Mesendoderm (in vitro differentiated cells): ENCODE results near the gene ABO.
"Not testable (repeated sequence)": the region's sequence is repeated elsewhere in the genome, so short reads cannot be mapped to it uniquely, and the experiment has no call there.

Experiments
- DNase-seq: peaks from one replicate; pipeline ENCODE4 v3.0.0; 2013
- H2AK5ac ChIP-seq: 2 replicates; pipeline ENCODE4 v1.6.1; 2013; ENCODE audit warnings: low read length, inconsistent platforms
- H2BK120ac ChIP-seq: 2 replicates; pipeline ENCODE4 v1.6.1; 2013; ENCODE audit warnings: low read depth, mild to moderate bottlenecking, low read length, moderate library complexity, mixed read lengths
- H2BK15ac ChIP-seq: replicated peaks from 2 replicates; pipeline ENCODE4 v1.6.1; 2013; ENCODE audit warnings: low read depth, mild to moderate bottlenecking, moderate library complexity
- H2BK5ac ChIP-seq: 2 replicates; pipeline ENCODE4 v1.6.1; 2013; ENCODE audit warnings: low read length, inconsistent platforms
- H3K18ac ChIP-seq: 2 replicates; pipeline ENCODE4 v1.6.1; 2013; ENCODE audit warnings: mild to moderate bottlenecking, low read length, mixed read lengths
- H3K23ac ChIP-seq: one replicate; pipeline ENCODE4 v1.6.1; 2013; ENCODE audit warnings: low read length
- H3K27ac ChIP-seq: 2 replicates; pipeline ENCODE4 v1.5.1; 2013; ENCODE audit warnings: low read depth, mild to moderate bottlenecking, inconsistent platforms, low read length, moderate library complexity
- H3K27me3 ChIP-seq: 2 replicates; pipeline ENCODE4 v1.6.1; 2013; ENCODE audit warnings: low read length, control low read depth, mild to moderate bottlenecking, inconsistent platforms; ENCODE audit not compliant: insufficient read depth, poor library complexity
- H3K36me3 ChIP-seq: 2 replicates; pipeline ENCODE4 v1.6.1; 2013; ENCODE audit warnings: low read length, inconsistent platforms; ENCODE audit not compliant: control insufficient read depth, insufficient read depth
- H3K4ac ChIP-seq: one replicate; pipeline ENCODE4 v1.6.1; 2013; ENCODE audit warnings: low read depth, mild to moderate bottlenecking, low read length, moderate library complexity
- H3K4me1 ChIP-seq: 2 replicates; pipeline ENCODE4 v1.6.1; 2013; ENCODE audit warnings: low read depth, low read length, inconsistent platforms; ENCODE audit not compliant: control insufficient read depth
- H3K4me2 ChIP-seq: 2 replicates; pipeline ENCODE4 v1.6.1; 2013; ENCODE audit warnings: low read length
- H3K4me3 ChIP-seq: 2 replicates; pipeline ENCODE4 v1.5.1; 2013; ENCODE audit warnings: mild to moderate bottlenecking, low read length
- H3K56ac ChIP-seq: one replicate; pipeline ENCODE4 v1.6.1; 2013; ENCODE audit warnings: low read length
- H3K79me1 ChIP-seq: 2 replicates; pipeline ENCODE4 v1.6.1; 2013; ENCODE audit warnings: low read length, inconsistent platforms
- H3K79me2 ChIP-seq: 2 replicates; pipeline ENCODE4 v1.6.1; 2013; ENCODE audit warnings: mild to moderate bottlenecking, low read length; ENCODE audit not compliant: control insufficient read depth, insufficient read depth
- H3K9ac ChIP-seq: 2 replicates; pipeline ENCODE4 v1.6.1; 2013; ENCODE audit warnings: low read length, inconsistent platforms
- H4K5ac ChIP-seq: one replicate; pipeline ENCODE4 v1.6.1; 2013; ENCODE audit warnings: low read length
- H4K8ac ChIP-seq: one replicate; pipeline ENCODE4 v1.6.1; 2013; ENCODE audit warnings: low read depth, mild to moderate bottlenecking, control low read depth, low read length, moderate library complexity
- WGBS: extraction: QIAGEN DNeasy Blood & Tissue Kit; methylation state at CpG from one replicate; pipeline ENCODE4 v1.1.7; 2013; ENCODE audit warnings: low lambda C conversion rate, missing lambda C conversion rate; ENCODE audit not compliant: insufficient coverage; ENCODE audit errors: extremely low coverage; 5-methylcytosine and 5-hydroxymethylcytosine counted together

Gene ABO

GRCh38 chr9:133238272-133238850 lies 36.6 kb downstream of the ABO start:
- Histone ChIP-seq H3K56ac (peak overlapping the region; percentile 80), H3K79me1 (no peaks in the 10 kb centered on the region), H2BK15ac (no peak overlapping the region), H3K4me1 (no peaks in the 10 kb centered on the region), H3K36me3 (no peaks in the 10 kb centered on the region), H2BK120ac (no peak overlapping the region), H3K79me2 (no peaks in the 10 kb centered on the region), H3K23ac (no peak overlapping the region), H4K5ac (no peak overlapping the region), H3K4ac (no peak overlapping the region), H3K18ac (no peak overlapping the region), H4K8ac (peak overlapping the region; percentile 82), H3K4me2 (peak overlapping the region; percentile 77), H2AK5ac (no peak overlapping the region), H3K9ac (peak overlapping the region; percentile 62), H2BK5ac (no peak overlapping the region), H3K27ac (no peak overlapping the region), H3K4me3 (peak overlapping the region; percentile 28), H3K27me3 (no peaks in the 10 kb centered on the region)
- peak; percentile 96 for DNase-seq
- no CpG with 5 or more reads among the region's 25 CpGs for WGBS

GRCh38 chr9:133237035-133237731 lies 37.8 kb downstream of the ABO start:
- Histone ChIP-seq H3K9ac (no peak overlapping the region), H4K5ac (no peak overlapping the region), H3K79me1 (no peaks in the 10 kb centered on the region), H2AK5ac (no peak overlapping the region), H3K18ac (no peak overlapping the region), H2BK120ac (no peak overlapping the region), H2BK15ac (no peak overlapping the region), H3K4me2 (no peak overlapping the region), H3K27me3 (no peaks in the 10 kb centered on the region), H3K23ac (no peak overlapping the region), H3K4ac (no peak overlapping the region), H3K4me3 (no peak overlapping the region), H3K79me2 (no peaks in the 10 kb centered on the region), H3K27ac (no peak overlapping the region), H3K4me1 (no peaks in the 10 kb centered on the region), H2BK5ac (no peak overlapping the region), H4K8ac (no peak overlapping the region), H3K56ac (no peak overlapping the region), H3K36me3 (no peaks in the 10 kb centered on the region)
- DNase-seq = peak; percentile 22
- no CpG with 5 or more reads among the region's 17 CpGs for WGBS

- H2BK15ac ChIP-seq, H3K18ac ChIP-seq, H4K5ac ChIP-seq, H3K4me1 ChIP-seq, H3K27ac ChIP-seq, H3K9ac ChIP-seq, H3K79me1 ChIP-seq, H2AK5ac ChIP-seq, DNase-seq, H3K4me2 ChIP-seq, H3K4ac ChIP-seq, H3K23ac ChIP-seq, H3K4me3 ChIP-seq, H4K8ac ChIP-seq, H3K79me2 ChIP-seq, H3K36me3 ChIP-seq, H3K27me3 ChIP-seq, H2BK120ac ChIP-seq, H2BK5ac ChIP-seq: not testable (repeated sequence)
- WGBS = no CpG with 5 or more reads among the region's 19 CpGs
- peak overlapping the region; percentile 49 for H3K56ac ChIP-seq
These were observed 38.5 kb downstream of the ABO start for GRCh38 chr9:133236291-133237034.

DNA sequence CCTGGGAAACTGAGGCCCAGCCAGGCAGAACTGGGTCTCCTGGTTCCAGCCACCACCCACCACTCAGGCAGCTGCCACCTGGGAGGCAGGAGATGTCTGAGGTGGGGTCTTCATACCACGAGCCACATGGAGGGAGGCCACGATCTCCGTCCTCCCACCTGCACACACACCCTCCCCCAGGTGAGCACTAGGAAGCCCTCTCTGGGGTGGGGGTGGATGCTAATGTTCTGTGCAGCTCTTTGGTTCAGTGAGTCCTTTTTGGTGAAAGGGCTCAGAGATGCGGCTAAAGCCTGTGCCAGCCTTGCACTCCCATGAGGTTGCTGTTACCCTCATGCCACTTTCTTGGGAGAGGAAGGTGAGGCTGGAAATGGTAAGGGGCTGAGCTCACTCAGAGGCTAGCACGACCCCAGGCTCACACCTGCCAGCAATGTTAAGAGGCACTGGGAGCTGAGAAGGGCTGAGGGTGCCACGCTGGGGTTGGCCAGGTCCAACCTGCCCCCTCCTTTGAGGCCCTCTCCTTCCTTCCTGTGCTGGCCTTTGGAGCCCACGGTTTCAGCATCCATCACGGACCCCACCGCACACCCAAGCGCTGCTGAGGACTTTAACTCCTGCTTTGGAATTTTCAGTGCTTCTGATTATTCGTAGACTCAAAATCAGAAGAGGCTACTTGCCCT lies 39.3 kb downstream of the ABO start:
- WGBS = no CpG with 5 or more reads among the region's 11 CpGs
- no peak overlapping the region for H2BK120ac ChIP-seq
- no peaks in the 10 kb centered on the region for H3K27me3 ChIP-seq
- H2BK15ac ChIP-seq = no peak overlapping the region
- no peak overlapping the region for H3K9ac ChIP-seq
- H4K5ac ChIP-seq = no peak overlapping the region
- H3K79me1 ChIP-seq = no peaks in the 10 kb centered on the region
- H3K4me1 ChIP-seq = no peaks in the 10 kb centered on the region
- H3K56ac ChIP-seq = no peak overlapping the region
- DNase-seq = no peak
- no peak overlapping the region for H4K8ac ChIP-seq
- no peak overlapping the region for H3K4me3 ChIP-seq
- H3K4me2 ChIP-seq = no peak overlapping the region
- no peaks in the 10 kb centered on the region for H3K79me2 ChIP-seq
- no peak overlapping the region for H3K18ac ChIP-seq
- H2AK5ac ChIP-seq = no peak overlapping the region
- no peak overlapping the region for H3K4ac ChIP-seq
- no peak overlapping the region for H3K23ac ChIP-seq
- no peak overlapping the region for H2BK5ac ChIP-seq
- H3K36me3 ChIP-seq = no peaks in the 10 kb centered on the region
- no peak overlapping the region for H3K27ac ChIP-seq

DNA sequence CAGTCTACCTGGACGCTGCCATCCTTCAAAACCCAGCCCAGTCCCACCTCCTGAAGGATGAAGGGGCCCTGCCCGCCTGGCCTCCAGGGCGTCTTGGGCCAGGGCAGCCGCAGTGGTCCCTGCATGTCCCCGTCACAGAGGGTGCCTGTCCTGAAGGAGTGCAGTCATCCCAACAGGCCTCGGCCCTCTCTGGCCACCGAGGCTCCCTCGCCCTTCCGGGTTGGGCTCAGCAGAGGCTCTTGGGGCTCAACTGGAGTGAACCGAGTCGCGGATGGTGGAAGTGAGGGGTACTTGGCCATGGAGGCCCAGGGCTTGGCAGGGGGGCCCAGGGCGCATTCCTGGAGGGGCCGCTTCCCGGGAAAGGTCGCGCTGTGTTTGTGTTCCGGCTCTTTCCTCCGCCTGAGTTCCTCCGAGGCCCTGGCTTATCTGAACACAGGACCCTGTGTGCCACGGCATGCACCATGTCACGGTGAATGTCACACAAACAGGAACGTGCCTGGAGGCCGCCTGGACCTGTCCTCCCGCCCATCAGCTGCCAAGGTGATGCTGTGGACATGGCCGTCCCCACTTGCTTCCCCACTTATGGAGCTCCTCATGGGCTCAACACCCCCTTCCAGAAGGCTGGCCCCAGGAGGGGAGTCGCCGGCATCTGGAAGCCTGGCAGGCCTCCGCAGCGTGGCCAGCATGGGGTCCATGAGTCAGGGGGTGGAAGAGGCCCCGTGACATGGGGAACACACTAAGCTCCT lies 40.3 kb downstream of the ABO start:
- Histone ChIP-seq H2BK120ac (no peak overlapping the region), H3K27ac (no peak overlapping the region), H3K9ac (no peak overlapping the region), H3K4ac (no peak overlapping the region), H3K4me3 (no peak overlapping the region), H3K36me3 (no peaks in the 10 kb centered on the region), H3K79me2 (no peaks in the 10 kb centered on the region), H3K4me2 (no peak overlapping the region), H3K79me1 (no peaks in the 10 kb centered on the region), H3K4me1 (no peaks in the 10 kb centered on the region), H2BK5ac (no peak overlapping the region), H2BK15ac (no peak overlapping the region), H3K56ac (no peak overlapping the region), H4K8ac (no peak overlapping the region), H3K23ac (no peak overlapping the region), H3K18ac (no peak overlapping the region), H4K5ac (no peak overlapping the region), H3K27me3 (no peaks in the 10 kb centered on the region), H2AK5ac (no peak overlapping the region)
- DNase-seq = no peak
- no CpG with 5 or more reads among the region's 31 CpGs for WGBS
